A673 (cell line): ENCODE results near the gene MROH2A. TPM values are rescaled to one million over a fixed set of nuclear protein-coding genes. Genes with fewer than 3 reads are reported as not detected.

Experiments
- BruUV-seq: library from RNA; stranded (reverse); fragments of 400-500 nt; replicated peaks from 2 replicates; lab custom pipeline; 2021; lab: Mats Ljungman, UMichigan
- CTCF ChIA-PET: fragments of 300-600 bp; sonication (Branson Sonifier 250); formaldehyde crosslinking; loops from one replicate; lab custom pipeline; 2022; ENCODE audit warnings: antibody characterized with exemption; lab: Charles Lee
- POLR2A ChIA-PET: fragments of 300-600 bp; sonication (Branson Sonifier 250); formaldehyde crosslinking; loops from one replicate; lab custom pipeline; 2022; ENCODE audit warnings: antibody characterized with exemption; ENCODE audit not compliant: low non-redundant PET; lab: Charles Lee
- DNase-seq: peaks from one replicate; pipeline ENCODE4 v3.0.0-alpha.2; 2015; ENCODE audit warnings: low spot score
- H3K27ac ChIP-seq: fragments of 200-600 bp; sonication (generic); 2 replicates; pipeline ENCODE4 v1.5.1; 2016; ENCODE audit warnings: mixed run types, low read depth, mild to moderate bottlenecking, mixed read lengths, antibody characterized with exemption, low read length; ENCODE audit not compliant: poor library complexity, severe bottlenecking
- H3K27me3 ChIP-seq: fragments of 200-600 bp; sonication (generic); replicated peaks from 2 replicates; pipeline ENCODE4 v1.6.1; 2017; ENCODE audit warnings: mixed run types, low read depth, mild to moderate bottlenecking, mixed read lengths, antibody characterized with exemption, low read length; ENCODE audit not compliant: insufficient read depth, poor library complexity
- H3K36me3 ChIP-seq: fragments of 200-600 bp; sonication (generic); 2 replicates; pipeline ENCODE4 v1.6.1; 2016; ENCODE audit warnings: mixed run types, mild to moderate bottlenecking, mixed read lengths, antibody characterized with exemption, low read length; ENCODE audit not compliant: insufficient read depth, poor library complexity, severe bottlenecking
- H3K4me1 ChIP-seq: fragments of 200-600 bp; sonication (generic); 2 replicates; pipeline ENCODE4 v1.6.1; 2017; ENCODE audit warnings: mixed run types, mild to moderate bottlenecking, mixed read lengths, antibody characterized with exemption, low read length; ENCODE audit not compliant: insufficient read depth, poor library complexity, severe bottlenecking
- H3K4me3 ChIP-seq: fragments of 200-600 bp; sonication (generic); 2 replicates; pipeline ENCODE4 v1.5.1; 2016; ENCODE audit warnings: low read depth, mixed run types, mild to moderate bottlenecking, mixed read lengths, low read length; ENCODE audit not compliant: poor library complexity, severe bottlenecking
- H3K9me3 ChIP-seq: fragments of 200-600 bp; sonication (generic); 2 replicates; pipeline ENCODE4 v1.6.1; 2016; ENCODE audit warnings: mixed run types, low read depth, mild to moderate bottlenecking, mixed read lengths, antibody characterized with exemption, low read length; ENCODE audit not compliant: poor library complexity, severe bottlenecking
- EZH2 ChIP-seq: fragments of 200-600 bp; sonication (generic); IDR thresholded peaks from 2 replicates; pipeline ENCODE4 v1.6.1; 2017; ENCODE audit warnings: borderline replicate concordance, low read depth, mild to moderate bottlenecking, mixed read lengths, antibody characterized with exemption, low read length; ENCODE audit not compliant: poor library complexity, severe bottlenecking
- intact Hi-C: fragments of 100-400 bp; cut with micrococcal nuclease; formaldehyde crosslinking; loops from one replicate; pipeline ENCODE4 v1.10.0; 2022; ENCODE audit not compliant: unreplicated experiment
- total RNA-seq: library from RNA; stranded (reverse); gene quantifications from 2 replicates; pipeline ENCODE4 v1.2.3, GENCODE V29; 2021
- TF ChIP-seq, protein P1 (sequence below): fragments of 300-800, 200-600 bp; sonication (generic); conservative IDR thresholded peaks from 2 replicates; pipeline ENCODE4 v1.5.1; 2017; ENCODE audit warnings: low read depth, mild to moderate bottlenecking, antibody characterized with exemption, low read length, moderate library complexity, mixed read lengths

MROH2A gene
- total RNA-seq, 1 experiment from 2014 or later: 1.3 TPM

- TF ChIP-seq, protein P1, sequence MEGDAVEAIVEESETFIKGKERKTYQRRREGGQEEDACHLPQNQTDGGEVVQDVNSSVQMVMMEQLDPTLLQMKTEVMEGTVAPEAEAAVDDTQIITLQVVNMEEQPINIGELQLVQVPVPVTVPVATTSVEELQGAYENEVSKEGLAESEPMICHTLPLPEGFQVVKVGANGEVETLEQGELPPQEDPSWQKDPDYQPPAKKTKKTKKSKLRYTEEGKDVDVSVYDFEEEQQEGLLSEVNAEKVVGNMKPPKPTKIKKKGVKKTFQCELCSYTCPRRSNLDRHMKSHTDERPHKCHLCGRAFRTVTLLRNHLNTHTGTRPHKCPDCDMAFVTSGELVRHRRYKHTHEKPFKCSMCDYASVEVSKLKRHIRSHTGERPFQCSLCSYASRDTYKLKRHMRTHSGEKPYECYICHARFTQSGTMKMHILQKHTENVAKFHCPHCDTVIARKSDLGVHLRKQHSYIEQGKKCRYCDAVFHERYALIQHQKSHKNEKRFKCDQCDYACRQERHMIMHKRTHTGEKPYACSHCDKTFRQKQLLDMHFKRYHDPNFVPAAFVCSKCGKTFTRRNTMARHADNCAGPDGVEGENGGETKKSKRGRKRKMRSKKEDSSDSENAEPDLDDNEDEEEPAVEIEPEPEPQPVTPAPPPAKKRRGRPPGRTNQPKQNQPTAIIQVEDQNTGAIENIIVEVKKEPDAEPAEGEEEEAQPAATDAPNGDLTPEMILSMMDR: no peak
- no peak for TF ChIP-seq EZH2
- DNase-seq: no peak
- Histone ChIP-seq H3K27ac (no peak overlapping the region), H3K27me3 (no peaks in the 10 kb centered on the region), H3K4me3 (no peak overlapping the region), H3K36me3 (no peaks in the 10 kb centered on the region), H3K9me3 (no peaks in the 10 kb centered on the region), H3K4me1 (no peaks in the 10 kb centered on the region)
- intact Hi-C loops: no loop called here
- no TSS peak for BruUV-seq
- CTCF ChIA-PET: no interaction called here
- POLR2A ChIA-PET: no interaction called here
These were observed 30.1 kb downstream of the MROH2A start for GRCh38 chr2:233807966-233808935.

GRCh38 chr2:233810385-233810784 is 32.3 kb downstream of the MROH2A start:
- Histone ChIP-seq H3K36me3 (no peaks in the 10 kb centered on the region), H3K27me3 (no peaks in the 10 kb centered on the region), H3K9me3 (no peaks in the 10 kb centered on the region), H3K27ac (no peak overlapping the region), H3K4me3 (no peak overlapping the region), H3K4me1 (no peaks in the 10 kb centered on the region)
- intact Hi-C loops: no loop called here
- ChIA-PET POLR2A (no interaction called here), CTCF (no interaction called here)
- TF ChIP-seq EZH2: no peak
- TF ChIP-seq, protein P1: no peak
- no TSS peak for BruUV-seq
- DNase-seq: no peak

- Histone ChIP-seq H3K36me3 (no peaks in the 10 kb centered on the region), H3K27me3 (no peaks in the 10 kb centered on the region), H3K4me3 (no peak overlapping the region), H3K27ac (no peak overlapping the region), H3K4me1 (no peaks in the 10 kb centered on the region), H3K9me3 (no peaks in the 10 kb centered on the region)
- ChIA-PET CTCF (no interaction called here), POLR2A (no interaction called here)
- no peak for DNase-seq
- TF ChIP-seq, protein P1: no peak
- no peak for TF ChIP-seq EZH2
- BruUV-seq: no TSS peak
- intact Hi-C loops: no loop called here
These were observed 33.0 kb downstream of the MROH2A start for GRCh38 chr2:233811087-233811486.
